Epithelial cell of esophagus (primary cell): Measurements from ENCODE around the gene PDC.

Experiments
- DNase-seq: peaks from one replicate; pipeline ENCODE4 v3.0.0; 2010; ENCODE audit warnings: low read depth
- H3K4me3 ChIP-seq: 2 replicates; pipeline ENCODE4 v1.5.1; 2011; ENCODE audit warnings: mild to moderate bottlenecking, low read length, control low read depth
- CTCF ChIP-seq: IDR thresholded peaks from 2 replicates; pipeline ENCODE4 v1.5.1; 2011; ENCODE audit warnings: low read depth, mild to moderate bottlenecking, low read length, control low read depth, inconsistent platforms; ENCODE audit not compliant: insufficient read depth; ENCODE audit errors: missing control alignments

PDC gene

GRCh38 chr1:186483561-186483960 is 22.6 kb upstream of the PDC start:
- no peak overlapping the region for H3K4me3 ChIP-seq
- TF ChIP-seq CTCF = no peak
- peak; percentile 43 for DNase-seq

GRCh38 chr1:186482661-186483255 is 21.8 kb upstream of the PDC start:
- TF ChIP-seq CTCF = peak; percentile 99
- peak; percentile 71 for DNase-seq
- H3K4me3 ChIP-seq = no peak overlapping the region

- no peak overlapping the region for H3K4me3 ChIP-seq
- TF ChIP-seq CTCF = no peak
- DNase-seq = no peak
Observed at GRCh38 chr1:186481303-186481888, 20.5 kb upstream of the PDC start.

GRCh38 chr1:186479162-186479561 is 18.2 kb upstream of the PDC start:
- H3K4me3 ChIP-seq = no peak overlapping the region
- no peak for TF ChIP-seq CTCF
- no peak for DNase-seq

- no peak for DNase-seq
- TF ChIP-seq CTCF = no peak
- no peak overlapping the region for H3K4me3 ChIP-seq
Observed at GRCh38 chr1:186476264-186477040, 15.5 kb upstream of the PDC start.

- H3K4me3 ChIP-seq = no peak overlapping the region
- DNase-seq = peak; percentile 54
- TF ChIP-seq CTCF = no peak
Observed at GRCh38 chr1:186474208-186474607, 13.3 kb upstream of the PDC start.
